ENCODE results near the gene ATAT1. TPM values are rescaled to one million over a fixed set of nuclear protein-coding genes. Genes with fewer than 3 reads are reported as not detected.
A peak's percentile ranks its signal among the peaks of the same experiment; 100 is the strongest.

ATAT1 gene
- total and polyA plus RNA-seq, 9 of the 15 experiments (the other 6 are each of a cell fraction or from before 2014, with no cell fraction given): 0.65 to 5.8 (median 1.6) TPM

DNA sequence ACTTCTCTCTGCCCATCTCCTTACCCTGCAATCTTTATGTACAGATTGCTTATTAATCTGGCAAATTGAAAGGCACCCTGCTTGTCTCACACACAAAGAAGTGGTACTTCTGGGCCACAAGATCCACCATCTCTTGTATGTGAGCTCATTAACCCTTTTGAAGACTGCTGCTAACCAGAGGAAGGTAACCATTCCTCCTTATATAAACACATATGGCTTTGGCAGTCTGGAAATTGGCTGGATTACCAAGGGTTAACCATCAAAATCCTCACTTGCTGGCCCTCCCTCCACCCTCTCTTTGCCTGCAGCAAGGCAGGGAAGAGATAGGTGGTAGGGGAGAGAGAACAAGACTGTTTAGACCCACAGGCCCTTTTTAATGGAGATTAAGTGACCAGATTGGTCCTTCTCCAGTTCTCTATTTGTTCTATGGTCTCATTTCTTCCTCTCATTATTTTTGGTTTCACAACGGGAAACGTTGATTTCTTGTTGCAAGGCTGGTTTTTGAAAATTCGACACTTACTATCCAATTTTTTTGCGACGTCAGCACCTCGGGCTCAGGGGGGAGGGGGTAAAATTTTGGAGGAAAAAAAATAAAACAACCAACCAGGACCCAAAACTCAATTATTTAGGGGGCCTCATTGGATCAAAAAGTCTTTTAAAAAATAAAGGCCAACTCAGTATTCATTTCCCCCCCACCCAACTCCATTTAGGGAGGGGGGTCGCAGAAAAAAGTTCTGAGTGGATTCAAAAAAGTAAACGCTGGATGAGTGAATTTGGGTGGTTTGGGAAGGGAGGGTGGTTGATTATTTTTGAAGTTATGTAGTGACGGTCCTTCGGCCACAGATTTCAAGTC lies 10.5 kb upstream of the ATAT1 start (continued):
- TF ChIP-seq, protein P1, sequence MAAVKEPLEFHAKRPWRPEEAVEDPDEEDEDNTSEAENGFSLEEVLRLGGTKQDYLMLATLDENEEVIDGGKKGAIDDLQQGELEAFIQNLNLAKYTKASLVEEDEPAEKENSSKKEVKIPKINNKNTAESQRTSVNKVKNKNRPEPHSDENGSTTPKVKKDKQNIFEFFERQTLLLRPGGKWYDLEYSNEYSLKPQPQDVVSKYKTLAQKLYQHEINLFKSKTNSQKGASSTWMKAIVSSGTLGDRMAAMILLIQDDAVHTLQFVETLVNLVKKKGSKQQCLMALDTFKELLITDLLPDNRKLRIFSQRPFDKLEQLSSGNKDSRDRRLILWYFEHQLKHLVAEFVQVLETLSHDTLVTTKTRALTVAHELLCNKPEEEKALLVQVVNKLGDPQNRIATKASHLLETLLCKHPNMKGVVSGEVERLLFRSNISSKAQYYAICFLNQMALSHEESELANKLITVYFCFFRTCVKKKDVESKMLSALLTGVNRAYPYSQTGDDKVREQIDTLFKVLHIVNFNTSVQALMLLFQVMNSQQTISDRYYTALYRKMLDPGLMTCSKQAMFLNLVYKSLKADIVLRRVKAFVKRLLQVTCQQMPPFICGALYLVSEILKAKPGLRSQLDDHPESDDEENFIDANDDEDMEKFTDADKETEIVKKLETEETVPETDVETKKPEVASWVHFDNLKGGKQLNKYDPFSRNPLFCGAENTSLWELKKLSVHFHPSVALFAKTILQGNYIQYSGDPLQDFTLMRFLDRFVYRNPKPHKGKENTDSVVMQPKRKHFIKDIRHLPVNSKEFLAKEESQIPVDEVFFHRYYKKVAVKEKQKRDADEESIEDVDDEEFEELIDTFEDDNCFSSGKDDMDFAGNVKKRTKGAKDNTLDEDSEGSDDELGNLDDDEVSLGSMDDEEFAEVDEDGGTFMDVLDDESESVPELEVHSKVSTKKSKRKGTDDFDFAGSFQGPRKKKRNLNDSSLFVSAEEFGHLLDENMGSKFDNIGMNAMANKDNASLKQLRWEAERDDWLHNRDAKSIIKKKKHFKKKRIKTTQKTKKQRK (IDR thresholded peaks at IDR 0.05; ENCODE audit: borderline replicate concordance, low read depth, low read length): no peak
- TF ChIP-seq PURB (CRISPR knock-in tag; IDR thresholded peaks at IDR 0.05; ENCODE audit: low read depth): no peak
- TF ChIP-seq SIRT6 (IDR thresholded peaks at IDR 0.05; ENCODE audit: low read depth, low read length): peak; percentile 39
- TF ChIP-seq FIP1L1 (IDR thresholded peaks at IDR 0.05; ENCODE audit: low read depth, low read length, poor library complexity, severe bottlenecking): no peak
- TF ChIP-seq NRF1 (conservative IDR thresholded peaks at IDR 0.05 in 1 of 2, IDR thresholded peaks at IDR 0.05 in 1 of 2): no peak
- TF ChIP-seq SRF (CRISPR knock-in tag; IDR thresholded peaks at IDR 0.05): no peak; a peak in 1 of 4 replicates
- TF ChIP-seq, protein P2, sequence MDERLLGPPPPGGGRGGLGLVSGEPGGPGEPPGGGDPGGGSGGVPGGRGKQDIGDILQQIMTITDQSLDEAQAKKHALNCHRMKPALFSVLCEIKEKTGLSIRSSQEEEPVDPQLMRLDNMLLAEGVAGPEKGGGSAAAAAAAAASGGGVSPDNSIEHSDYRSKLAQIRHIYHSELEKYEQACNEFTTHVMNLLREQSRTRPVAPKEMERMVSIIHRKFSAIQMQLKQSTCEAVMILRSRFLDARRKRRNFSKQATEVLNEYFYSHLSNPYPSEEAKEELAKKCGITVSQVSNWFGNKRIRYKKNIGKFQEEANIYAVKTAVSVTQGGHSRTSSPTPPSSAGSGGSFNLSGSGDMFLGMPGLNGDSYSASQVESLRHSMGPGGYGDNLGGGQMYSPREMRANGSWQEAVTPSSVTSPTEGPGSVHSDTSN (CRISPR knock-in tag; IDR thresholded peaks at IDR 0.05; ENCODE audit: low read depth): no peak
- TF ChIP-seq, protein P2 (tag; conservative IDR thresholded peaks at IDR 0.05; ENCODE audit: low read depth): 0 out of 2 replicates have a peak, but pooled peaks have one; percentile 31
- no peak for TF ChIP-seq PPARD (CRISPR knock-in tag; IDR thresholded peaks at IDR 0.05)
- TF ChIP-seq ELF1 (tag; IDR thresholded peaks at IDR 0.05): 0 out of 2 replicates have a peak, but pooled peaks have one; percentile 39
- TF ChIP-seq MED1 (CRISPR knock-in tag; IDR thresholded peaks at IDR 0.05; ENCODE audit: borderline replicate concordance): no peak
- TF ChIP-seq, protein P3, sequence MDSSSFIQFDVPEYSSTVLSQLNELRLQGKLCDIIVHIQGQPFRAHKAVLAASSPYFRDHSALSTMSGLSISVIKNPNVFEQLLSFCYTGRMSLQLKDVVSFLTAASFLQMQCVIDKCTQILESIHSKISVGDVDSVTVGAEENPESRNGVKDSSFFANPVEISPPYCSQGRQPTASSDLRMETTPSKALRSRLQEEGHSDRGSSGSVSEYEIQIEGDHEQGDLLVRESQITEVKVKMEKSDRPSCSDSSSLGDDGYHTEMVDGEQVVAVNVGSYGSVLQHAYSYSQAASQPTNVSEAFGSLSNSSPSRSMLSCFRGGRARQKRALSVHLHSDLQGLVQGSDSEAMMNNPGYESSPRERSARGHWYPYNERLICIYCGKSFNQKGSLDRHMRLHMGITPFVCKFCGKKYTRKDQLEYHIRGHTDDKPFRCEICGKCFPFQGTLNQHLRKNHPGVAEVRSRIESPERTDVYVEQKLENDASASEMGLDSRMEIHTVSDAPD (CRISPR knock-in tag; IDR thresholded peaks at IDR 0.05): no peak
- TF ChIP-seq MYBL2 (IDR thresholded peaks at IDR 0.05; ENCODE audit: low read depth): no peak
- TF ChIP-seq MYBL2 (CRISPR knock-in tag; IDR thresholded peaks at IDR 0.05; ENCODE audit: borderline replicate concordance): no peak
- TF ChIP-seq SMARCA4 (IDR thresholded peaks at IDR 0.05): no peak
- no peak for TF ChIP-seq HIVEP1 (CRISPR knock-in tag; IDR thresholded peaks at IDR 0.05)
- TF ChIP-seq XRCC4 (IDR thresholded peaks at IDR 0.05; ENCODE audit: extremely low read depth, insufficient read depth, insufficient read length): no peak
- no peak; the same call in 1 of the 2 replicates for TF ChIP-seq FOXJ2 (tag; IDR thresholded peaks at IDR 0.05)
- peak; percentile 21; the same call in 1 of the 2 replicates for TF ChIP-seq ATF7 (IDR thresholded peaks at IDR 0.05)
- peak; percentile 96 for TF ChIP-seq MAFG (tag; conservative IDR thresholded peaks at IDR 0.05)

Data from K562 (cell line).